Measurements from ENCODE around the gene TRIP13. TPM values are rescaled to one million over a fixed set of nuclear protein-coding genes. Genes with fewer than 3 reads are reported as not detected.

TRIP13 gene
- total RNA-seq, 1 donor, result 29.8 TPM

DNA sequence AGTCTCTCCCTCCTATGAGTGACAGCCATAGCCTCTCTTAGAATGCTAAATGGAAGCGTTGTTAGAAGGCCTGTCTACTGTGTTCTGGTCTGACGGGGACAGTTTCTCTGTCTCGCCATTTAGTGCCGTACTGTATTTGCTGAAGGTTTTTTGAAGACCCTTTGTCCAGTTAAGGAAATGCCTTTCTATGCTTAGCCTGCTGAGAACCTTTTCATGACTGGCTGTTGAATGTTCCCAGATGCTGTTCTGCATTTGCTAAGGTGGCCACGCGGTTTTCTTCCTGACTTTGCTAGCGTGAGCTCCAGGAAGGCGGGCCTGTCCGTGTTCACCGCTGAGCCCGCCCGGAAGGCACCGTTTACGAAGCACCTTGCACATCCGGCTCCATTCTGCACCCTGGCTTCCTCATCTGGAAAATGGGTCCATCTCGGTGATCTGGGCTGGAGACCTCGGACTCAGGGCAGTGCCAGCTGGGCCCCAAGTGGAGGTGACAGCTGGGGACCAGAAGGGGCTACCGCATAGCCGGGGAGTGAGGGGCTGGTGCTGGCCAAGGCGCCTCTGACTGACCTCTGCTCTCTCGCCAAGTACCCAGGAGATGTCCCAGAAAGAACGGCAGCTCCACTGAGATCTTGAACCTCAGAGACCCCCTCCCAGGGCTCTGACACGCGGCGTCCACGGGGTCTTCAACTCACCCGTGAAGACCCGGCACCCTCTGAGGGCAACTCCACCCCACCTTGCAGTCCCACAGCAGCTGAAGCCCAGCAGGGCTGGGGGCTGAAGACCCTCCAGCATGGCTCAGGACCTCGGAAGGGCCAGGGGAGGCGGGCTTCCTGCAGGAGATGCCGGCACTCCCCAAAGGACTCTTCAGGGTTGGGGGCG is 63.4 kb downstream of the TRIP13 start:
- no peak for TF ChIP-seq CTCF (IDR thresholded peaks at IDR 0.05; ENCODE audit: insufficient read depth, low read depth, low read length)
- no peak overlapping the region for H3K4me3 ChIP-seq (ENCODE audit: low read depth, low read length)
- no peak for DNase-seq (ENCODE audit: low read depth)

- peak overlapping the region; percentile 2 for H3K4me3 ChIP-seq (ENCODE audit: low read depth, low read length)
- peak; percentile 97 for DNase-seq (ENCODE audit: low read depth)
- TF ChIP-seq CTCF (IDR thresholded peaks at IDR 0.05; ENCODE audit: insufficient read depth, low read depth, low read length), result peak; percentile 49
Observed at GRCh38 chr5:956941-957747, 64.5 kb downstream of the TRIP13 start.

DNA sequence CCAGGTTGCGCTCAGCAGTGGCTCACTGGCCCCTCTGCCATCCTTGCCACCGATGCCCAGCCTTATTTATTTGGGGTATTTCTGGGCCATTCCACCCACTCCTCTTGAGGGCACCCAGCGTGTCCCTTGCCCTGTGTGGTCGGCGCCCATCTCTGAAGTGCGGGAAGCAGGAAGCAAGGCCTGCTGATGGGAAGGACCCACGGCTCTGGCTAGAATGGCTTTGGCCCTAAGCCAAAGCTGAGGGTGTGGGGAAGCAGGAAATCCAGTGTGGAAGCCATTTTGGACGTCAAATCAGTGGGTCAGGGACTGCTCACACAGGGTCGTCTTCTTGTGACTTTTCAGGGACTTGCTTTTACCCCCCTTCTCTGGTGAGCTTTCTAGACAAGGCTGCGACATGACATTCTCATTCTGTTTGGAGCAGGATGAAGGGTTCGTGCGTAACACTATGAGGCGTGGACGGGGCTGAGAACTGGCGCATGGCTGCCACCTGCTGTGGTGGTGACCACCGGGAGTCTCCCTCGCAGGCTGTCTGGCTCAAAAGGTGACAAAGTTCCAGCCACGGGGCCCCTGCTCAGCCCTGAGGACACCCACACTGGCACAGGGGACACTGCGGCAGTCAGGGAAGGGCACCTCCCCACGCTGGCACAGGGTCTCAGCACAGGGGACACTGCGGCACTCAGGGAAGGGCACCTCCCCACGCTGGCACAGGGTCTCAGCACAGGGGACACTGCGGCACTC is 65.2 kb downstream of the TRIP13 start:
- no peak overlapping the region for H3K4me3 ChIP-seq (ENCODE audit: low read depth, low read length)
- no peak for DNase-seq (ENCODE audit: low read depth)
- no peak for TF ChIP-seq CTCF (IDR thresholded peaks at IDR 0.05; ENCODE audit: insufficient read depth, low read depth, low read length)

DNA sequence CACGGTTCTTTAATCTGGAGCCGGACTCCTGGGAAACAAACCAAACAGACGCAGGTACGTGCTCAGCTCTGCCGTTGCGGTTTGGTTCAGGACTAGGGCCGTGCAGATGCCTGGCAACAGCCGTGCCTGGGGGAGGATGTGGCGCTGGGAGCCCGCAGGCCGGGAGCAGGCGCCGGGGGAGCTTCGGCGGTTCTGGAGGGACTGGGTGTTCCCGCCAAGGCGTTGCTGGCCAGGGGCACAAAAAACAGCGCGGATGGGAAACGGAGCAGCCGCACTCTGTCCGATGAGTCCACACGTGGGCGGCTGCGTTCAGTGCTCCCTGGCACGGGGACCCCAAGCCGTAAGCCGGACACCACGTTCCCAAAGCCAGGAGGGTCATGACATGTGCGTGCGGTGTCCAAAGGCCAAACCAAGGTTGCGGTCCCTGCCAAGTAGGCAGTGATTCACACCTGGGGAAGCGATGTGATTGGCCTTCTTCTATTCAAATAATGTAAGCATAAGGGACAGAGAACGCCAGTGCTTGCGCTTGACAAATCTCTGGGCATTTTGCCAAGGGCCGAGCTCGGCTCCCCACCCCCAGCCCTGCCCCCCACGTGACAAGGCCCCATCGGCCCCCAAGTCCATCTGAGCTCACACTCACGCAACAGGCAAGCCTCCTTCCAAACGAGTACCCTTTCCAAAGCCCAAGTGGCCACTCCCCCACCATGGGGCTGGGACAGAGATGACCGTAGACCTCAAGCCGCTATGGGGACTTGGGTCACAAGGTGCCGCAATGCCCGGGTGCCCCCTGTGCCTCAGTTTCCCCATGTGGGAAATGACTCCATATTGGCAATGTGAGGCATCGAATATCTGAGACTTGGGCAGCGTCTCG is 66.3 kb downstream of the TRIP13 start:
- H3K4me3 ChIP-seq (ENCODE audit: low read depth, low read length), result no peak overlapping the region
- TF ChIP-seq CTCF (IDR thresholded peaks at IDR 0.05; ENCODE audit: insufficient read depth, low read depth, low read length), result no peak
- DNase-seq (ENCODE audit: low read depth), result no peak

- TF ChIP-seq CTCF (IDR thresholded peaks at IDR 0.05; ENCODE audit: insufficient read depth, low read depth, low read length), result no peak
- no peak for DNase-seq (ENCODE audit: low read depth)
- no peak overlapping the region for H3K4me3 ChIP-seq (ENCODE audit: low read depth, low read length)
Observed at GRCh38 chr5:959581-960531, 67.2 kb downstream of the TRIP13 start.
